MM.1S (cell line): ENCODE measurements around the gene MAL.

ENCODE experiments used
- DNase-seq: peaks from one replicate; pipeline ENCODE4 v3.0.0-alpha.2; 2015
- H2AFZ ChIP-seq: fragments of 300-600 bp; sonication (generic); 2 replicates; pipeline ENCODE4 v1.6.0; 2016; ENCODE audit warnings: antibody characterized with exemption, low read length
- H3F3A ChIP-seq: fragments of 300-600 bp; sonication (generic); 2 replicates; pipeline ENCODE4 v1.6.1; 2016; ENCODE audit warnings: mild to moderate bottlenecking, antibody characterized with exemption, low read length, moderate library complexity, mixed read lengths; ENCODE audit not compliant: insufficient read depth
- H3K27ac ChIP-seq: fragments of 300-600 bp; sonication (generic); 2 replicates; pipeline ENCODE4 v1.5.1; 2016; ENCODE audit warnings: mild to moderate bottlenecking, low read length
- H3K27me3 ChIP-seq: fragments of 300-600 bp; sonication (generic); replicated peaks from 2 replicates; pipeline ENCODE4 v1.6.0; 2016; ENCODE audit warnings: low read length; ENCODE audit not compliant: insufficient read depth
- H3K36me3 ChIP-seq: fragments of 300-600 bp; sonication (generic); replicated peaks from 2 replicates; pipeline ENCODE4 v1.6.1; 2016; ENCODE audit warnings: mild to moderate bottlenecking, low read length, mixed read lengths; ENCODE audit not compliant: insufficient read depth
- H3K4me1 ChIP-seq: fragments of 300-600 bp; sonication (generic); 2 replicates; pipeline ENCODE4 v1.6.1; 2016; ENCODE audit warnings: low read length, mixed read lengths
- H3K4me2 ChIP-seq: fragments of 300-600 bp; sonication (generic); 2 replicates; pipeline ENCODE4 v1.6.0; 2016; ENCODE audit warnings: low read depth, low read length
- H3K4me3 ChIP-seq: fragments of 300-600 bp; sonication (generic); 2 replicates; pipeline ENCODE4 v1.5.1; 2016; ENCODE audit warnings: low read length, mixed read lengths
- H3K79me2 ChIP-seq: fragments of 300-600 bp; sonication (generic); 2 replicates; pipeline ENCODE4 v1.6.1; 2016; ENCODE audit warnings: mixed run types, low read length, mixed read lengths
- H3K9ac ChIP-seq: fragments of 300-600 bp; sonication (generic); 2 replicates; pipeline ENCODE4 v1.6.1; 2016; ENCODE audit warnings: low read length, mixed read lengths
- H3K9me2 ChIP-seq: fragments of 300-600 bp; sonication (generic); replicated peaks from 2 replicates; pipeline ENCODE4 v1.6.1; 2016; ENCODE audit warnings: mild to moderate bottlenecking, low read length, mixed read lengths; ENCODE audit not compliant: insufficient read depth
- H3K9me3 ChIP-seq: fragments of 300-600 bp; sonication (generic); replicated peaks from 2 replicates; pipeline ENCODE4 v1.6.1; 2016; ENCODE audit warnings: mild to moderate bottlenecking, low read length, mixed read lengths; ENCODE audit not compliant: insufficient read depth
- H4K20me1 ChIP-seq: fragments of 300-600 bp; sonication (generic); 2 replicates; pipeline ENCODE4 v1.6.1; 2016; ENCODE audit warnings: mild to moderate bottlenecking, low read length, moderate library complexity, mixed read lengths; ENCODE audit not compliant: insufficient read depth
- CTCF ChIP-seq: fragments of 300-600 bp; sonication (generic); IDR thresholded peaks from 2 replicates; pipeline ENCODE4 v1.5.1; 2016; ENCODE audit warnings: antibody characterized with exemption, low read length, mixed read lengths
- EZH2 ChIP-seq: fragments of 300-600 bp; sonication (generic); optimal IDR thresholded peaks from 2 replicates; pipeline ENCODE3; 2017; ENCODE audit warnings: low read depth, mild to moderate bottlenecking, antibody characterized with exemption, low read length, mixed read lengths
- EZH2phosphoT487 ChIP-seq: fragments of 300-600 bp; sonication (generic); IDR thresholded peaks from 2 replicates; pipeline ENCODE4 v1.6.1; 2018; ENCODE audit warnings: antibody characterized with exemption, low read length

The MAL gene

GRCh38 chr2:95069465-95069864 lies 44.0 kb downstream of the MAL start:
- Histone ChIP-seq H3K27ac (no peak overlapping the region), H2AFZ (no peak overlapping the region)
- DNase-seq = no peak

GRCh38 chr2:95071856-95072255 lies 46.3 kb downstream of the MAL start:
- Histone ChIP-seq H3K27me3 (no peaks in the 10 kb centered on the region), H3K9me2 (no peaks in the 10 kb centered on the region), H3K4me1 (no peaks in the 10 kb centered on the region), H3K36me3 (no peaks in the 10 kb centered on the region), H3K9me3 (no peaks in the 10 kb centered on the region), H2AFZ (no peak overlapping the region), H3K79me2 (no peaks in the 10 kb centered on the region), H3K27ac (no peak overlapping the region), H3K9ac (no peak overlapping the region), H3K4me3 (no peak overlapping the region), H3K4me2 (no peak overlapping the region), H4K20me1 (no peaks in the 10 kb centered on the region), H3F3A (no peaks in the 10 kb centered on the region)
- no peak for DNase-seq
- TF ChIP-seq EZH2 (no peak), CTCF (no peak), EZH2phosphoT487 (no peak)

More at GRCh38 chr2:95069465-95069864, 44.0 kb downstream of the MAL start:
- Histone ChIP-seq H3K79me2 (no peaks in the 10 kb centered on the region), H3K27me3 (no peaks in the 10 kb centered on the region), H4K20me1 (no peaks in the 10 kb centered on the region), H3K9me3 (no peaks in the 10 kb centered on the region), H3K4me3 (no peak overlapping the region), H3K4me2 (no peak overlapping the region), H3K36me3 (no peaks in the 10 kb centered on the region), H3K9ac (no peak overlapping the region), H3K9me2 (no peaks in the 10 kb centered on the region), H3F3A (no peaks in the 10 kb centered on the region), H3K4me1 (no peaks in the 10 kb centered on the region)
- TF ChIP-seq EZH2phosphoT487 = no peak
- TF ChIP-seq EZH2 = no peak
- no peak for TF ChIP-seq CTCF

GRCh38 chr2:95072424-95072823 lies 46.9 kb downstream of the MAL start:
- Histone ChIP-seq H3K4me1 (no peaks in the 10 kb centered on the region), H3K9ac (no peak overlapping the region)

More at GRCh38 chr2:95072424-95072823, 46.9 kb downstream of the MAL start:
- Histone ChIP-seq H2AFZ (no peak overlapping the region), H3K9me2 (no peaks in the 10 kb centered on the region), H3K79me2 (no peaks in the 10 kb centered on the region), H4K20me1 (no peaks in the 10 kb centered on the region), H3K9me3 (no peaks in the 10 kb centered on the region), H3K27me3 (no peaks in the 10 kb centered on the region), H3K27ac (no peak overlapping the region), H3K36me3 (no peaks in the 10 kb centered on the region), H3K4me3 (no peak overlapping the region), H3K4me2 (no peak overlapping the region), H3F3A (no peaks in the 10 kb centered on the region)
- DNase-seq = no peak
- TF ChIP-seq CTCF (no peak), EZH2phosphoT487 (no peak), EZH2 (no peak)
